Aorta (tissue), 5 donors: ENCODE results near the gene PCGF3. TPM values are rescaled to one million over a fixed set of nuclear protein-coding genes. Genes with fewer than 3 reads are reported as not detected.
"Not testable (repeated sequence)": the region's sequence is repeated elsewhere in the genome, so short reads cannot be mapped to it uniquely, and the experiment has no call there.

ENCODE experiments used
- ATAC-seq: fragments of 200-7000 bp; cut with Tn5 transposase; one replicate; pipeline ENCODE4 v1.9.1; 2022; ENCODE audit warnings: moderate library complexity; ENCODE audit not compliant: low FRiP score
- DNase-seq, 2 donors: peaks; one replicate each; pipeline ENCODE4 v3.0.0-alpha.2; 2020
- H3K27ac ChIP-seq, 2 donors: one replicate each; pipeline ENCODE4 v1.5.1; 2013; ENCODE audit warnings: low read length in 2 of 2, mild to moderate bottlenecking in 2 of 2, moderate library complexity in 2 of 2, control low read depth in 1 of 2, inconsistent platforms in 1 of 2, low read depth in 1 of 2
- H3K27me3 ChIP-seq, 2 donors: one replicate each; pipeline ENCODE4 v1.6.1; 2013; ENCODE audit warnings: control low read depth in 1 of 2, low read length in 1 of 2, mild to moderate bottlenecking in 1 of 2, moderate library complexity in 1 of 2; ENCODE audit not compliant: insufficient read depth in 2 of 2, control insufficient read depth in 1 of 2
- H3K36me3 ChIP-seq, 2 donors: one replicate each; pipeline ENCODE4 v1.6.1; 2013; ENCODE audit warnings: control low read depth in 1 of 2, low read length in 1 of 2, mild to moderate bottlenecking in 1 of 2; ENCODE audit not compliant: insufficient read depth in 2 of 2, control insufficient read depth in 1 of 2
- H3K4me1 ChIP-seq, 2 donors: one replicate each; pipeline ENCODE4 v1.6.1; 2013; ENCODE audit warnings: low read length in 2 of 2, control low read depth in 1 of 2, mild to moderate bottlenecking in 1 of 2, moderate library complexity in 1 of 2; ENCODE audit not compliant: insufficient read depth in 2 of 2, control insufficient read depth in 1 of 2
- H3K4me3 ChIP-seq, 2 donors: one replicate each; pipeline ENCODE4 v1.5.1; 2013; ENCODE audit warnings: low read length in 2 of 2, control low read depth in 1 of 2, mild to moderate bottlenecking in 1 of 2
- H3K9me3 ChIP-seq: one replicate; pipeline ENCODE4 v1.6.1; 2013; ENCODE audit warnings: mild to moderate bottlenecking, low read length; ENCODE audit not compliant: control insufficient read depth
- WGBS, 2 donors: extraction: QIAGEN DNeasy Blood & Tissue Kit; methylation state at CpG; one replicate each; pipeline ENCODE4 v1.1.7; 2013; 5-methylcytosine and 5-hydroxymethylcytosine counted together
- intact Hi-C, 2 donors: fragments of 100-400 bp; cut with DNase I; formaldehyde crosslinking; loops; one replicate each; pipeline versions ENCODE4 v1.14.2 to v1.15.0; 2022
- polyA plus RNA-seq, 2 donors: library from polyadenylated mRNA; stranded (reverse); fragments of 200-250 nt; gene quantifications; one replicate each; pipeline ENCODE4 v1.2.3, GENCODE V29; 2013
- total RNA-seq, 2 donors: library from RNA; stranded (reverse); fragmentation: NEBNext Ultra II Directional; extraction: Animal tissue kit (Norgen Biotek cat#: 25700); gene quantifications; one replicate each; pipeline ENCODE4 v1.2.1, GENCODE V29; 2021
- donor health status: healthy with polysubstance abuse.
- donor health status: Bipolar disorder and iron deficiency.
- donor health status: DM: no; HTN: no; CAD: no.
- donor health status: DM: no; HTN: no; CAD: no.
- donor health status: DM: yes; HTN: yes; CAD: no.

The PCGF3 gene
- total and polyA plus RNA-seq, 4 donors: 17.7 to 59.4 (median 37.0) TPM

- DNase-seq (peak in 1 of 2 donors; percentile 42), ATAC-seq (no peak)
- no peak overlapping the region for H3K27ac ChIP-seq
- intact Hi-C loops: no loop called here
- H3K27me3 ChIP-seq: no peaks in the 10 kb centered on the region
- no peaks in the 10 kb centered on the region for H3K4me1 ChIP-seq
- WGBS, 2 donors: 78 to 80% methylated on average over 27 to 28 of the region's 28 CpGs
- no peaks in the 10 kb centered on the region for H3K36me3 ChIP-seq
- H3K9me3 ChIP-seq: no peaks in the 10 kb centered on the region
- no peak overlapping the region for H3K4me3 ChIP-seq
Observed at GRCh38 chr4:666822-667544, 38.6 kb upstream of the PCGF3 start.

GRCh38 chr4:667545-667925 is 38.1 kb upstream of the PCGF3 start:
- DNase-seq: peak in 1 of 2 donors; percentile 17
- no peak for ATAC-seq
- Histone ChIP-seq H3K27ac (no peak overlapping the region), H3K4me3 (no peak overlapping the region), H3K36me3 (no peaks in the 10 kb centered on the region), H3K4me1 (no peaks in the 10 kb centered on the region), H3K27me3 (no peaks in the 10 kb centered on the region), H3K9me3 (no peaks in the 10 kb centered on the region)
- intact Hi-C loops: no loop called here
- 60 to 61% methylated on average over 10 of the region's 10 CpGs for WGBS, 2 donors

- H3K27ac ChIP-seq, H3K4me3 ChIP-seq, ATAC-seq, H3K4me1 ChIP-seq, H3K27me3 ChIP-seq, intact Hi-C loops, H3K9me3 ChIP-seq, H3K36me3 ChIP-seq: not testable (repeated sequence)
- DNase-seq: peak in 1 of 2 donors; percentile 12
- 85 to 89% methylated on average over 6 of the region's 6 CpGs for WGBS, 2 donors
Observed at GRCh38 chr4:668219-668618, 37.4 kb upstream of the PCGF3 start.

- intact Hi-C loops: loop anchor here in 1 of 2 donors (5.0 to 10.0 kb wide), 2 partner anchors 115 to 428 kb away; no protein-coding TSS in a partner anchor
- not testable (repeated sequence) for ATAC-seq, DNase-seq, H3K4me3 ChIP-seq, H3K9me3 ChIP-seq, H3K27me3 ChIP-seq, H3K36me3 ChIP-seq, H3K27ac ChIP-seq, H3K4me1 ChIP-seq
- WGBS, 2 donors: 93 to 94% methylated on average over 11 of the region's 11 CpGs
Observed at GRCh38 chr4:669806-670559, 35.6 kb upstream of the PCGF3 start.

- Histone ChIP-seq H3K27me3 (no peaks in the 10 kb centered on the region), H3K27ac (no peak overlapping the region), H3K4me3 (no peak overlapping the region), H3K36me3 (no peaks in the 10 kb centered on the region), H3K4me1 (no peaks in the 10 kb centered on the region), H3K9me3 (no peaks in the 10 kb centered on the region)
- WGBS, 2 donors: 91 to 93% methylated on average over 3 of the region's 3 CpGs
- no peak for DNase-seq
- intact Hi-C loops: loop anchor here in 1 of 2 donors (5.0 to 10.0 kb wide), 2 partner anchors 113 to 429 kb away; no protein-coding TSS in a partner anchor
- no peak for ATAC-seq
Observed at GRCh38 chr4:671769-672168, 33.9 kb upstream of the PCGF3 start.

GRCh38 chr4:673349-674091 is 32.1 kb upstream of the PCGF3 start:
- intact Hi-C loops: loop anchor here in 1 of 2 donors (5.0 to 10.0 kb wide), 2 partner anchors 111 to 431 kb away; no protein-coding TSS in a partner anchor
- Histone ChIP-seq H3K4me3 (peak overlapping the region; percentile 32 to 62), H3K9me3 (no peaks in the 10 kb centered on the region), H3K36me3 (no peaks in the 10 kb centered on the region), H3K27me3 (no peaks in the 10 kb centered on the region), H3K4me1 (no peaks in the 10 kb centered on the region), H3K27ac (no peak overlapping the region)
- 8 to 9% methylated on average over 46 to 55 of the region's 55 CpGs for WGBS, 2 donors
- ATAC-seq (peak; percentile 30), DNase-seq (peak in 1 of 2 donors; percentile 77)

GRCh38 chr4:674172-675035 is 31.2 kb upstream of the PCGF3 start, which contains the start of the genes ATP5ME and MYL5:
ATP5ME (minus strand) TSS chr4:674276; CDS start chr4:674247, 29 bp downstream.
MYL5 (plus strand) TSS chr4:674542; CDS start chr4:678027, 3,485 bp downstream.
- WGBS, 2 donors: 0 to 1% methylated on average over 69 to 84 of the region's 84 CpGs

More at GRCh38 chr4:674172-675035, 31.2 kb upstream of the PCGF3 start, which contains the start of the genes ATP5ME and MYL5:
- H3K36me3 ChIP-seq: no peaks in the 10 kb centered on the region
- H3K27me3 ChIP-seq: no peaks in the 10 kb centered on the region
- peak within 1 kb of the TSS; percentile 75 to 85 for H3K4me3 ChIP-seq
- no peaks in the 10 kb centered on the region for H3K9me3 ChIP-seq
- intact Hi-C loops: loop anchor here in 1 of 2 donors (5.0 to 10.0 kb wide), 2 partner anchors 110 to 432 kb away; no protein-coding TSS in a partner anchor
- DNase-seq: peak; percentile 98 to 99
- H3K4me1 ChIP-seq: no peaks in the 10 kb centered on the region
- peak within 1 kb of the TSS in 1 of 2 donors; percentile 35 for H3K27ac ChIP-seq
- peak; percentile 96 for ATAC-seq
